HAP-1 (cell line): ENCODE measurements around the gene IFT74.
A peak's percentile ranks its signal among the peaks of the same experiment; 100 is the strongest.

Experiments
- DNase-seq, 2 experiments: peaks; one replicate each; pipeline ENCODE4 v3.0.0-alpha.2; 2016 to 2020; ENCODE audit warnings: low spot score in 2 of 2
- H3K27me3 ChIP-seq: fragments of 250-450 bp; sonication (Bioruptor Pico); 2 replicates; pipeline ENCODE4 v1.5.1; 2020; ENCODE audit warnings: low read depth, mild to moderate bottlenecking, moderate library complexity
- H3K36me3 ChIP-seq: fragments of 250-450 bp; sonication (Bioruptor Pico); replicated peaks from 2 replicates; pipeline ENCODE4 v1.5.1; 2020; ENCODE audit warnings: mild to moderate bottlenecking
- H3K4me1 ChIP-seq: fragments of 250-450 bp; sonication (Bioruptor Pico); 2 replicates; pipeline ENCODE4 v1.5.1; 2020; ENCODE audit warnings: mild to moderate bottlenecking
- H3K4me3 ChIP-seq: fragments of 250-450 bp; sonication (Bioruptor Pico); 2 replicates; pipeline ENCODE4 v1.5.1; 2020; ENCODE audit warnings: mild to moderate bottlenecking, moderate library complexity
- H3K9me3 ChIP-seq: fragments of 250-450 bp; sonication (Bioruptor Pico); 2 replicates; pipeline ENCODE4 v1.5.1; 2020; ENCODE audit warnings: mild to moderate bottlenecking, moderate library complexity
- in situ Hi-C: fragments of 300-500 bp; cut with MboI; formaldehyde crosslinking; loops from 3 replicates; pipeline ENCODE4 v1.14.3; 2020; ENCODE audit warnings: low sequenced_read_pairs, inconsistent platforms, mixed read lengths

Gene IFT74

GRCh38 chr9:26955921-26956859 is at the start of gene IFT74:
IFT74 (plus strand) TSS chr9:26956412; CDS start chr9:26961968, 5,556 bp downstream.
- peak; percentile 94 to 96 for DNase-seq
- H3K36me3 ChIP-seq = no peaks in the 10 kb centered on the region
- no peaks in the 10 kb centered on the region for H3K27me3 ChIP-seq
- H3K4me3 ChIP-seq = peak within 1 kb of the TSS; percentile 44
- H3K9me3 ChIP-seq = no peaks in the 10 kb centered on the region
- in situ Hi-C loops = no loop called here
- peaks cover 11% of the 10 kb centered on the region for H3K4me1 ChIP-seq

GRCh38 chr9:26913138-26913668 is 43.0 kb upstream of the IFT74 start:
- no peaks in the 10 kb centered on the region for H3K9me3 ChIP-seq
- H3K27me3 ChIP-seq = no peaks in the 10 kb centered on the region
- H3K4me3 ChIP-seq = no peak overlapping the region
- peak in 1 of 2 experiments; percentile 54 for DNase-seq
- in situ Hi-C loops = no loop called here
- peaks cover 38% of the 10 kb centered on the region for H3K36me3 ChIP-seq
- peaks cover 3% of the 10 kb centered on the region; the same call in 1 of the 2 replicates for H3K4me1 ChIP-seq

GRCh38 chr9:26919698-26920097 is 36.5 kb upstream of the IFT74 start:
- DNase-seq = no peak
- Histone ChIP-seq H3K9me3 (no peaks in the 10 kb centered on the region), H3K36me3 (peaks cover 71% of the 10 kb centered on the region), H3K4me3 (no peak overlapping the region), H3K27me3 (no peaks in the 10 kb centered on the region), H3K4me1 (no peaks in the 10 kb centered on the region)
- in situ Hi-C loops = no loop called here

- H3K4me1 ChIP-seq = no peaks in the 10 kb centered on the region
- H3K27me3 ChIP-seq = no peaks in the 10 kb centered on the region
- H3K36me3 ChIP-seq = peaks cover 54% of the 10 kb centered on the region
- no peak for DNase-seq
- H3K9me3 ChIP-seq = no peaks in the 10 kb centered on the region
- in situ Hi-C loops = no loop called here
- no peak overlapping the region for H3K4me3 ChIP-seq
These were observed 30.6 kb upstream of the IFT74 start for GRCh38 chr9:26925609-26926008.

- no peaks in the 10 kb centered on the region for H3K9me3 ChIP-seq
- no peaks in the 10 kb centered on the region for H3K27me3 ChIP-seq
- in situ Hi-C loops = no loop called here
- no peaks in the 10 kb centered on the region for H3K4me1 ChIP-seq
- no peak for DNase-seq
- H3K4me3 ChIP-seq = no peak overlapping the region
- H3K36me3 ChIP-seq = peaks cover 30% of the 10 kb centered on the region
These were observed 27.2 kb upstream of the IFT74 start for GRCh38 chr9:26928902-26929495.

- Histone ChIP-seq H3K4me3 (no peak overlapping the region), H3K4me1 (peaks cover 3% of the 10 kb centered on the region), H3K36me3 (no peaks in the 10 kb centered on the region; the same call in 1 of the 2 replicates), H3K9me3 (no peaks in the 10 kb centered on the region), H3K27me3 (no peaks in the 10 kb centered on the region)
- no peak for DNase-seq
- in situ Hi-C loops = no loop called here
These were observed 20.4 kb upstream of the IFT74 start for GRCh38 chr9:26935847-26936246.

- Histone ChIP-seq H3K27me3 (no peaks in the 10 kb centered on the region), H3K4me1 (peaks cover 3% of the 10 kb centered on the region), H3K36me3 (no peaks in the 10 kb centered on the region; the same call in 1 of the 2 replicates), H3K4me3 (no peak overlapping the region), H3K9me3 (no peaks in the 10 kb centered on the region)
- DNase-seq = no peak
- in situ Hi-C loops = no loop called here
These were observed 18.3 kb upstream of the IFT74 start for GRCh38 chr9:26937816-26938371.

GRCh38 chr9:26939955-26940711 is 16.1 kb upstream of the IFT74 start:
- H3K36me3 ChIP-seq = peaks cover 4% of the 10 kb centered on the region; the same call in 1 of the 2 replicates
- H3K9me3 ChIP-seq = no peaks in the 10 kb centered on the region
- peaks cover 3% of the 10 kb centered on the region for H3K4me1 ChIP-seq
- no peaks in the 10 kb centered on the region for H3K27me3 ChIP-seq
- DNase-seq = no peak
- in situ Hi-C loops = no loop called here
- no peak overlapping the region for H3K4me3 ChIP-seq

GRCh38 chr9:26940779-26941178 is 15.4 kb upstream of the IFT74 start:
- in situ Hi-C loops = no loop called here
- Histone ChIP-seq H3K4me1 (peaks cover 3% of the 10 kb centered on the region), H3K4me3 (no peak overlapping the region)

GRCh38 chr9:26945591-26945990 is 10.6 kb upstream of the IFT74 start:
- Histone ChIP-seq H3K4me1 (no peaks in the 10 kb centered on the region), H3K27me3 (no peaks in the 10 kb centered on the region)
- DNase-seq = no peak

More at GRCh38 chr9:26940779-26941178, 15.4 kb upstream of the IFT74 start:
- H3K36me3 ChIP-seq = peaks cover 4% of the 10 kb centered on the region; the same call in 1 of the 2 replicates
- DNase-seq = no peak
- H3K27me3 ChIP-seq = no peaks in the 10 kb centered on the region
- no peaks in the 10 kb centered on the region for H3K9me3 ChIP-seq

GRCh38 chr9:26946753-26947727 is 9.2 kb upstream of the IFT74 start, which contains the start of gene PLAA:
PLAA (minus strand) TSS chr9:26947242; CDS start chr9:26947045, 197 bp downstream.
- DNase-seq = peak; percentile 81 to 90
- no peaks in the 10 kb centered on the region for H3K27me3 ChIP-seq
- H3K4me1 ChIP-seq = no peaks in the 10 kb centered on the region
- in situ Hi-C loops = no loop called here
- peaks cover 4% of the 10 kb centered on the region; the same call in 1 of the 2 replicates for H3K36me3 ChIP-seq
- H3K9me3 ChIP-seq = no peaks in the 10 kb centered on the region
- H3K4me3 ChIP-seq = peak within 1 kb of the TSS; percentile 92

More at GRCh38 chr9:26945591-26945990, 10.6 kb upstream of the IFT74 start:
- H3K9me3 ChIP-seq = no peaks in the 10 kb centered on the region
- peaks cover 4% of the 10 kb centered on the region; the same call in 1 of the 2 replicates for H3K36me3 ChIP-seq
- in situ Hi-C loops = no loop called here
- peak overlapping the region; percentile 92 for H3K4me3 ChIP-seq

GRCh38 chr9:26947736-26948135 is 8.5 kb upstream of the IFT74 start:
- Histone ChIP-seq H3K4me1 (no peaks in the 10 kb centered on the region), H3K9me3 (no peaks in the 10 kb centered on the region), H3K36me3 (peaks cover 4% of the 10 kb centered on the region; the same call in 1 of the 2 replicates), H3K27me3 (no peaks in the 10 kb centered on the region), H3K4me3 (peak overlapping the region; percentile 92)
- in situ Hi-C loops = no loop called here
- DNase-seq = no peak
